Hepatocyte (in vitro differentiated cells): ENCODE measurements around the gene ADGRA1.

Experiments used
- EZH2phosphoT487 ChIP-seq: fragments of 200-600 bp; sonication (generic); IDR thresholded peaks from one replicate; pipeline ENCODE4 v1.6.1; 2018; ENCODE audit warnings: antibody characterized with exemption, mild to moderate bottlenecking, low read depth, moderate library complexity; ENCODE audit not compliant: unreplicated experiment, severe bottlenecking
- TF ChIP-seq, protein P1 (sequence below): fragments of 200-600 bp; sonication (generic); IDR thresholded peaks from 2 replicates; pipeline ENCODE4 v1.5.1; 2016; ENCODE audit warnings: antibody characterized with exemption, mild to moderate bottlenecking; ENCODE audit not compliant: poor library complexity

GRCh38 chr10:133059093-133059470 is 28.6 kb upstream of the ADGRA1 start:
- no peak for TF ChIP-seq EZH2phosphoT487
- TF ChIP-seq, protein P1, sequence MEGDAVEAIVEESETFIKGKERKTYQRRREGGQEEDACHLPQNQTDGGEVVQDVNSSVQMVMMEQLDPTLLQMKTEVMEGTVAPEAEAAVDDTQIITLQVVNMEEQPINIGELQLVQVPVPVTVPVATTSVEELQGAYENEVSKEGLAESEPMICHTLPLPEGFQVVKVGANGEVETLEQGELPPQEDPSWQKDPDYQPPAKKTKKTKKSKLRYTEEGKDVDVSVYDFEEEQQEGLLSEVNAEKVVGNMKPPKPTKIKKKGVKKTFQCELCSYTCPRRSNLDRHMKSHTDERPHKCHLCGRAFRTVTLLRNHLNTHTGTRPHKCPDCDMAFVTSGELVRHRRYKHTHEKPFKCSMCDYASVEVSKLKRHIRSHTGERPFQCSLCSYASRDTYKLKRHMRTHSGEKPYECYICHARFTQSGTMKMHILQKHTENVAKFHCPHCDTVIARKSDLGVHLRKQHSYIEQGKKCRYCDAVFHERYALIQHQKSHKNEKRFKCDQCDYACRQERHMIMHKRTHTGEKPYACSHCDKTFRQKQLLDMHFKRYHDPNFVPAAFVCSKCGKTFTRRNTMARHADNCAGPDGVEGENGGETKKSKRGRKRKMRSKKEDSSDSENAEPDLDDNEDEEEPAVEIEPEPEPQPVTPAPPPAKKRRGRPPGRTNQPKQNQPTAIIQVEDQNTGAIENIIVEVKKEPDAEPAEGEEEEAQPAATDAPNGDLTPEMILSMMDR: no peak
